GM19328 (cell line): Measurements from ENCODE around the gene UHRF1.
"Not testable (repeated sequence)": the region's sequence is repeated elsewhere in the genome, so short reads cannot be mapped to it uniquely, and the experiment has no call there.

Source experiments
- ATAC-seq: cut with Tn5 transposase; IDR thresholded peaks from one replicate; pipeline ENCODE4 v1.9.1; 2021; ENCODE audit warnings: mild to moderate bottlenecking, moderate library complexity; ENCODE audit not compliant: unreplicated experiment

Gene UHRF1

DNA sequence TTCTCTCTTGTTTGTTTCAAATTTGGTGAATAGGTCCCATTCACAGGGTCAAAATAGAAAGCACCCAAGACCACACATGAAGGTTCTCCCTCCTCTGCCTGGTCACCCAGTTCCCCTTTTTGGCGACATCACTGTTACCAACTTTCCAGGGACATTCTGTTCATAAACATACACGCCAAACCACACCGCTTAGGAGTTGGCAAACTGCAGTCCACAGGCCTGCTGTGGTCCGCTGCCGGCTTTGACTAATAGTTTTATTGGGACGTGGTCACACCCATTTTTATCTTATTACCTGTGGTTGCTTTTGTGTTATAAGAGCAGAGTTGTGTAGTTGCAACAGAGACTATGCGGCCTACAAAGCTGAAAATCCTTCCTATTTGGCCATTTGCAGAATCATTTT lies 24.2 kb downstream of the UHRF1 start:
- ATAC-seq, result no peak

DNA sequence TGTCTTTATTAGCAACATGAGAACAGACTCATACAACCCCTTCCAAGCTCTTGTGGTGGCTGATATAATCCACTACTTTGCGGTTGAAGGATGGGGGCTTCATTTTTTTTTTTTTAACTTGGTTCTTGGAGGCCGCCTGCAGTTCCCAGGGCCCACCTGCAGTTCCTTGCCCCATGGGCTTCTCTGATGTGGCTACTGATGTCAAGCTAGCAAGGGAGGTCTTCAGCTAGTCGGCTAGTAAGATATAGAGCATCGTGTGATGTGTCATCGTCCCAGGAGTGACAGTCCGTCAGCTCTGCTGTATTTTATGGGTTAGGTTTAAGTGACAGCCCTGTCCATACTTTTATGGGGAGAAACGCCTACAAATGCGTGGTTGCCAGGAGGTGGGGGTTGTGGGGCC lies 26.1 kb downstream of the UHRF1 start:
- no peak for ATAC-seq

DNA sequence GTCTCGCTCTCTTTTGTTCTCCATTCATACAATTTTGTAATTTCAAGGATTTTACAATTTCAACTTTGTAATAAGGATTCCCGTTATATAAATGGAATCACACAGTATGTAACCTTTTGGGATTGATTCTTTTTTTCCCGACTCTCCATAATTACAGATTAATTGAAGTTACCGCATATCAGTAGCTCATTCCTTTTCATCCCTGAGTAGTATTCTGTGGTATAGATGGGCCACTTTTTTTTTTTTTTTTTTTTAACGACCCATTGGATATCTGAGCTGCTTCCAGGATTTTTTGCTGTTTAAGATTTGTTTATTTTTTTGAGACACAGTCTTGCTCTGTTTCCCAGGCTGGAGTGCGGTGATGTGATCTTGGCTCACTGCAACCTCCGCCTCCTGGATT lies 27.8 kb downstream of the UHRF1 start:
- ATAC-seq, result no peak

DNA sequence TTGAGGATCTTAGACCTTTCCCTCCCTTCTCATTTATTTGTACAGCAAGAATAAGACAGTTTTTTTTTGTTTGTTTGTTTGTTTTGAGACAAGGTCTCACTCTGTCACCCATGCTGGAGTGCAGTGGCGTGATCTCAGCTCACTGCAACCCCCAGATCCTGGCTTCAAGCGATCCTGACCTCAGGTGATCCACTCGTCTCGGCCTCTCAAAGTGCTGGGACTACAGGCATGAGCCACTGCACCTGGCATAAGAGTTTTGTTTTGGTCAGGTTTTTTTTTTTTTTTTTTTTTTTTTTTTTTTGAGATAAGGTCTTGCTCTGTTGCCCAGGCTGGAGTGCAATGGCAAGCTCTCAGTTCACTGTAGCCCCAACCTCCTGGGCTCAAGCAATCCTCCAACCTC lies 29.2 kb downstream of the UHRF1 start:
- not testable (repeated sequence) for ATAC-seq

DNA sequence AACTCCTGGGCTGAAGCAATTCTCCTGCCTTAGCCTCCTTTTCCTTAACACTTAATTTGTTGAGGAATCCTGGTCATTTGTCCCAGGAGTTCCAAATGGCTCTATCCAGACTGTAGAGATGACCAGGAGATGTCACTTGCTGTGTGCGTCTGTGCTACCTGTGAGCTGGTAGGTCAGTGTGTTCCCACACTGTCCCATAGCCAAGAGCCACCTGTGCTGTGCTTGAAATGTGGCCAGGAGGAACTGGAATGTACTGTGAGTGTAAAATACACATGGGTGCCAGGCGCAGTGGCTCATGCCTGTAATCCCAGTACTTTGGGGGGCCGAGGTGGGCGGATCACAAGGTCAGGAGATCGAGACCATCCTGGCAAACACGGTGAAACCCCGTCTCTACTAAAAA lies 30.2 kb downstream of the UHRF1 start:
- no peak for ATAC-seq

DNA sequence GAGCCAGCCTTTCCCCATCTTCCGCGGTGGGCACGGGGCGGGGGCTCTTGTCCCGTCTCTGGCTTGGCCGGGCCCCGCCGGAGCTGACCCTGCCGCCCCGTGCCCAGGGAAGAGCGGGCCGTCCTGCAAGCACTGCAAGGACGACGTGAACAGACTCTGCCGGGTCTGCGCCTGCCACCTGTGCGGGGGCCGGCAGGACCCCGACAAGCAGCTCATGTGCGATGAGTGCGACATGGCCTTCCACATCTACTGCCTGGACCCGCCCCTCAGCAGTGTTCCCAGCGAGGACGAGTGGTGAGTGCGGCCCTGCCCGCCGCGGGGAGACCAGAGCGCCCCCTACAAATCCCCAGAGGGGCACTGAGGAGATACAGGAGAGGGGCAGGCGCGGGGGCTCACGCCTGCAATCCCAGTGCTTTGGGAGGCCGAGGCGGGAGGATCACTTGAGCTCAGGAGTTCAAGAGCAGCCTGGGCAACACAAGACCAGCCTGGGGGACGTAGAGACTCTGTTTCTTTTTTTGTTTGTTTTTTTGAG lies 32.4 kb downstream of the UHRF1 start:
- not testable (repeated sequence) for ATAC-seq

DNA sequence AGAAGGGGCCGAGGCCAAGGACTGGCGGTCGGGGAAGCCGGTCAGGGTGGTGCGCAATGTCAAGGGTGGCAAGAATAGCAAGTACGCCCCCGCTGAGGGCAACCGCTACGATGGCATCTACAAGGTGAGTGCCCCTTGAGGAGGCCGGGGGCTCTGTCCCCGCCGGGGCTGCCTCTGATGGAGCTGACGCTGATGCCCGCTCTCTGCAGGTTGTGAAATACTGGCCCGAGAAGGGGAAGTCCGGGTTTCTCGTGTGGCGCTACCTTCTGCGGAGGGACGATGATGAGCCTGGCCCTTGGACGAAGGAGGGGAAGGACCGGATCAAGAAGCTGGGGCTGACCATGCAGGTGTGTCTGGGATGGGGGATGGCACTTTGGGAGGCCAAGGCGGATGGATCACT lies 41.3 kb downstream of the UHRF1 start:
- ATAC-seq, result not testable (repeated sequence)

DNA sequence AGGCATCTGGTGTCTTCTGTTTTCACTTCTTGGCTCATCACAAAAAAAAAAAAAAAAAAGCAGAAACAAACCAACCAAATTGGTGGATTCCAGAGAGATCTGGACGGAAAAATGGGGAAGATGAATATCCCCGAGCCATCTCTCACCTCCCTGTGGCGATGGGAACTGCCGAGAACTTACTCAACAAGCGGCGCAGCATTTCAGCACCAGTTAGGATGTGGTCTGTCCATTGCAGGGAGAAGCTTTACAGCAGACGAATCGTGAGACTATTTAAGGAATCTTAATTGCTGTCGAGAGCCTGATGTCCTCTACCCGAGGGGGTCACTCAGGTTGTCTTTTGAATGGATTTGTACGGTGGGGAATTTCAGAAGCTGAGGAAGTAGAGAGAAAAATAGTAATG lies 42.4 kb downstream of the UHRF1 start:
- ATAC-seq, result no peak

DNA sequence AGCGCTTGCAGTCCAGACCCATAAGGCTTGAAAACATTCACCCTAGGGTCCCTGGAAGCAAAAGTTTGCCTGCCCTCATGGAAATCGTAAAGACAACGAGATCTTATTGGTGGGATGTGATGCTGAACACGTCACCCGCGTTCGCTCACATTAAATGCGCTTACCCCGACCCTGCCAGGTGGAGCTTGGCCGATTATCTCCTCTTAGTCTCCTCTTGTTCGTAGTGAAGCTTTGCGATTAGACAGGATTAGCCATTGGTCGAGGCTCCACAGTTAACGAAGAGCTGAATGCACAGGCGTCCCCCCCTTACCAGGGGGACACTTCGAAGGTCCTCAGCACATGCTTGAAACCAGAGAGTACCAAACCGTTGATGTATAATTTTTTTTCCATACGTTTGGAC lies 43.6 kb downstream of the UHRF1 start:
- ATAC-seq, result no peak

DNA sequence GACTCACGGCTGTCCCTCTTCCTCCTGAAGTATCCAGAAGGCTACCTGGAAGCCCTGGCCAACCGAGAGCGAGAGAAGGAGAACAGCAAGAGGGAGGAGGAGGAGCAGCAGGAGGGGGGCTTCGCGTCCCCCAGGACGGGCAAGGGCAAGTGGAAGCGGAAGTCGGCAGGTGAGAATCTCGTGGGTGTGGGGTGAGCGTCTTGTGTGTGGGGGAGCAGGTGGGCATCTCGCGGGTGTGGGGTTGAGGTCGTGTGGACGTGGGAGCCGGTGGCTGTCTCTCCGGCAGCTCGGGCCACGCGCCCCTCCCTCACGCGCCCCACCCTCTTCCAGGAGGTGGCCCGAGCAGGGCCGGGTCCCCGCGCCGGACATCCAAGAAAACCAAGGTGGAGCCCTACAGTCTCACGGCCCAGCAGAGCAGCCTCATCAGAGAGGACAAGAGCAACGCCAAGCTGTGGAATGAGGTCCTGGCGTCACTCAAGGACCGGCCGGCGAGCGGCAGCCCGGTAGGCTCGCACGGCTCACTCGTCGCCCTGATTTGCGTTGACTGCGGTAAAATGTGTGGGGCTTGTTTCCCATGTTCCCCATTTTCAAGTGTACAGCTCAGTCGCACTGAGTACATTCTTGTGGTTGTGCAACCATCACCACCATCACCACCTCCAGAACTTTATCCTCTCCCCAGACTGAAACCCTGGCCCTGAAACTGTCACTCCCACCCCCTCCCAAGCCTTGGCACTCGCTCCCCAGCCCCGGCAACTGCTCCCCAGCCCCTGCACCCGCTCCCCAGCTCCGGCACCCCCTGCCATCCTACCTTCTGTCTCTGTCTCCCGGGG lies 45.2 kb downstream of the UHRF1 start:
- ATAC-seq, result not testable (repeated sequence)

DNA sequence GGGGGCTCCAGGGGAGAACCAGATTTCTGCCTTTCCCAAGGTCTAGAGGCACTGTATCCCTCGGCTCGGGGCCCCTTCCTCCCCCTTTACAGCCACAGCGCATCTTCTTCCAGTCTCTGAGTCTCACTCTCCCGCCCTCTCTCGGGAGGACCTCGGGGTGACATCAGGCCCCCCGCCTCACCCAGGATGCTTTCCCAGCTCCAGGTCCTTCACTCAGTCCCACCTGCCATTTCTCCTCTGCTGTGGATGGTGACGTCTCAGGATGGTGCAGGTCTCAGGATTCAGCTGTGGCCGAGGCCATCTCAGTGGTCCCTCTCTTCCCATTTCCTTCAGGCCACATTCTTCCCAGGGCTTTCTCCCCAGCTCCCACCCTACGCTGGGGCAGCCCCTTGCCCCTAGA lies 46.0 kb downstream of the UHRF1 start:
- no peak for ATAC-seq

DNA sequence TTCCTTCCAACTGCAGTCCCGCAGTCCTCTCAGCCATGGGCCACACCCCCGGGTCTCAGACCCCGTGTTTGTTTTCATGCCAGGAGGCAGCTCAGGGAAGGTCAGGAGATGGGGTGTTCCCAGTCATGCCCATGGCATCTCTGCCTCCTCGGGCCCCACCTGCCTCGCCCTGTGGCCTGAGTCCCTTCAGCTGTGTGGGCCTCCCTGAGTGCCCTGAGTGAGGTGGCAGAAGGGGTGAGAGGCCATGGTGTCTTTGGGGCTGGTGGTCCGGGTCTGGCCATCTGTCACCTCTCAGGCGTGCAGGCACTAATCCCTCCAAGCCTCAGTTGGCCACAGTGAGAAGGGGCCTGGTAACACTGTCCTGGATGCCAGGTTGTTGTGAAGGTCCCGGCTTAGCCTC lies 48.7 kb downstream of the UHRF1 start:
- no peak for ATAC-seq

DNA sequence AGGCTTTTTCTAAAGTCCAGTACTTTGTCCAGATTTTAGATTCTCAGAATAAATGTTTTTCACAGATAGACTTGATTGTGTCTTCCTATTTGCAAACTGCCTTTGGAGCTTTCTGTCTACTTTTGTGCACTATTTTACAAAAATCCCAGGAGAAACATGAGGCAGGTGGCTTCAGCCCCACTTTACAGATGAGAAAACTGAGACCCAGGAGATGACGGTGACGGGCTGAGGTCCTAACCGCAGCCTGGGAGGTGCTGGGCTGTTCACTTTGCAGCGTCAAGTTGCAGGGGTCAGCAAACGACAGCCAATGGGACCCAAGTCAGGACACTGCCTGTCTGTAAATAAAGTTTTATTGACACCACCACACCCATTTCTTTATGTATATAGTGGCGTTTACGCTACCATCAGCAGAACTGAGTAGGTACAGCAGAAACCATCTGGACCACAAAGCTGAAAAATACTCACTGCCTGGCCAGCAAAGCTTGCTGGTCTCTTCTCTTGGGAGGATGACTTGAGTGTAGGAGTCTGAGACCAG lies 52.9 kb downstream of the UHRF1 start:
- no peak for ATAC-seq

DNA sequence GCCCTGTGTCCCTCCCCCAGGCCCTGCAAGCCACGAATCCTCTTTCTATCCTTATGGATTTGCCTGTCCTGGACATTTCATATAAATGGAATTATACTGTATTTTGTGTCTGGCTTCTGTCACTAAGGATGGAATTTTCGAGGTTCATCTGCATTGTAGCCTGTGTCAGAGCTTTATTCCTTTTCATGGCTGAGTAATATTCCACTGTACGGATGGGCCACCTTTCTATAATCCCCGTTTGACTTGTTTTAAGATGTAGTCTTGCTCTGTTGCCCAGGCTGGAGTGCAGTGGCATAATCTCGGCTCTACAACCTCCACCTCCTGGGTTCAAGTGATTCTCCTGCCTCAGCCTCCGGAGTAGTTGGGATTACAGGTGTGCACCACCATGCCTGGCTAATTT lies 55.8 kb downstream of the UHRF1 start:
- no peak for ATAC-seq

DNA sequence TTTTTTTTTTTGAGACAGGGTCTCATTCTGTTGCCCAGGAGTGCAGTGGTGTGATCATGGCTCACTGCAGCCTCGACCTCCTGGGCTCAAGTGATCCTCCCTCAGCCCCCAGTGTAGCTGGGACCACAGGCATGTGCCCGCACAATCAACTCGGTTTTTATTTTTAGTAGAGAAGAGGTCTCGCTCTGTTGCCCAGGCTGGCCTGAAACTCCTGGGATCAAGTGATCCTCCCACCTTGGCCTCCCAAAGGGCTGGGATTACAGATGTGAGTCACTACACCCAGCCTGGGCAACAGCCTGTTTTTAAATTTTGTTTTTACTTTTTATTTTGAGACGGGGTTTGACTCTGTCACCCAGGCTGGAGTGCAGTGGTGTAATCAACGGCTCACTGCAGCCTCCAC lies 57.3 kb downstream of the UHRF1 start:
- no peak for ATAC-seq

DNA sequence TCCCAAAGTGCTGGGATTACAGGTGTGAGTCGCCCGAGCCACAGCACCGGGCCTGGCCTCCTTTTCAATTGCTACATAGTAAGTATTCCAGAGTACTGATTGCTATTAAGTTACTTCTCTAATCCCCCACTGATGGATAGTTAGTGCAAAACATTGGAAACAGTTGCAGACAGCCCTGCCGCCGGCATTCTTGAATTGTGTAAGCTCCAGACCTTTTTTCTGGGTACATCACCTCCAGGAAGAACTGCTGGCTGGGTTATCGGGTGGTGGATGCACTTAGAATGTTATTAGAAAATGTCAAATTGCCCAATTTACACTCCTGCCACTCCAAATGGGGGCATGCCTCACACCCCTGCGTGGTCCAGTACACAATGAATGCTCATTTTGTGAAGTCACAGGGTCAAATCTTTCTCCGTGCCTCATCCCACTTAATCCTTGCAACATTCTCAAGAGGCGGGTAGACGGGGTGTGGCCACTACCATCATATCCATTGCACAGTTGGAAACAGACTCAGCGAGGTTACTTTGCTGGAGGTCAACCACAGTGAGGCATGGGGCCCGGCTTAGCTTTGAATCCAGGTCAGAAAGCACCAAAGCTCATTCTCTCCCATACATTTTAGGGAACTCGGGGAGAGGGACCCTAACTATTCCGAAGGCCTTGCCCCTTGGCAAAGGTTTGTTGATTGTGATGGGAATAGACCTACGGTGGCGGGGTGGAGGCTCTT lies 58.6 kb downstream of the UHRF1 start:
- no peak for ATAC-seq

DNA sequence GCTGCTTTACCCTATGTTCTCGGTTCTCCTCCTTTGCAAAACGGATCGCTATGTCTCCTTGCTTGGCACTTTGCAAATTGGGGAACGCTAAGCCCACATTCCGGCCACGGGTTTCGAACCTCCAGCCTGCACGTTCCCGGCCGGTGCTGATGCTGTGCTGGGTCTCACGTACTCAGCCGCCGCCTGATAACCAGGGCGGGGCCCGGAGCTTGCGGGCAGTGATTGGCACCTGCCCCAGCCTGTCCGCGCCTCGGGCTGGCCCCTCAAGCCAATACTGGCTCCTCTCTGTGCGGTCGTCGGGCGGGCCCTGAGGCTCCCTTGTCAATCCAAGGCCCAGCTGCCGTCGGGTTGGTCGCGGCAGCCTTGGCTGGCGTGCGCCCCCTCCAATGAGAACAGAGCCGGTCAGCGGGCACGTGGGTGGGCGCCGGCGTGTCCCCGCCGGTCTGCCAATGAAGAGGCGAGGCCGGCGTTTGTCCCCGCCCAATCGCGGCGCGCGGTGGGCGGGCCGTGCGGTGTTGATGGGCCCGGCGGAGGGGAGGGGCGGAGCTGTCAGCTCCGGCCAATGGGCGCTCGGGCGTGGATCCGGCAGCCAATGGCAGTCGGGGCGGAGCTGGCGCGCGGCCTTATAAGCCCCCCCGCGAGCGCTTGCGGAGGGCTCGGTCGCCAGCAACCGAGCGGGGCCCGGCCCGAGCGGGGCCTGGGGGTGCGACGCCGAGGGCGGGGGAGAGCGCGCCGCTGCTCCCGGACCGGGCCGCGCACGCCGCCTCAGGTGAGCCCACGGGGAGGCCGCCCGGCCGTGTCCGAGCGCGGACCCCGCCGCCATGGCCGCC lies 59.4 kb downstream of the UHRF1 start, which contains the start of gene KDM4B:
TSS of gene KDM4B (plus strand) at position 652 of the 830 bp plus-strand sequence. CDS start 63,778 bp downstream, outside the sequence.
- peak; percentile 91 for ATAC-seq

DNA sequence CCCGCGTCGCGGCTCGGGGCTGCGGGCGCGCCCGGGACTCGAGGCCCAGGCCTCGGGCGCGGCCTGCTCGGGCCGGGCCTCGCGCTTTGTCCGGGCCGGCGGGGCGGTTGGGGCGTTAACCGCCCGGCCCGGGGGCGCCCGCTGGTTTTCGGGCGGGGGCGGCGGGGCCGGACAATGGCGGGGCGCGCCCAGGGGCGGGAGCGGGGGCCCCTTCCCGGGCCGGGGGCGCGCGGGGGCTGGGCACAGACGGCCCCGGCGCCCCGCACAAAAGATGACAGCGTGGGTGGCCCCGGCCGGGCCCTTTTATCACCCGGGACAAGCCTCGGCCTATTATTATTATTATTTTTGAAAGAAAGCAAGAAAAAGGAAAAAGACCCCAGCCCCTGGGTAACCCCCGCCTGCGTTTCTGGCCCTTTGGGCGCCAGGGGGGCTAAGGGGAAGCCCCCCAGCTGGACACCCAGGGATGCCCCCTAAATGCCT lies 60.0 kb downstream of the UHRF1 start:
- no peak for ATAC-seq

DNA sequence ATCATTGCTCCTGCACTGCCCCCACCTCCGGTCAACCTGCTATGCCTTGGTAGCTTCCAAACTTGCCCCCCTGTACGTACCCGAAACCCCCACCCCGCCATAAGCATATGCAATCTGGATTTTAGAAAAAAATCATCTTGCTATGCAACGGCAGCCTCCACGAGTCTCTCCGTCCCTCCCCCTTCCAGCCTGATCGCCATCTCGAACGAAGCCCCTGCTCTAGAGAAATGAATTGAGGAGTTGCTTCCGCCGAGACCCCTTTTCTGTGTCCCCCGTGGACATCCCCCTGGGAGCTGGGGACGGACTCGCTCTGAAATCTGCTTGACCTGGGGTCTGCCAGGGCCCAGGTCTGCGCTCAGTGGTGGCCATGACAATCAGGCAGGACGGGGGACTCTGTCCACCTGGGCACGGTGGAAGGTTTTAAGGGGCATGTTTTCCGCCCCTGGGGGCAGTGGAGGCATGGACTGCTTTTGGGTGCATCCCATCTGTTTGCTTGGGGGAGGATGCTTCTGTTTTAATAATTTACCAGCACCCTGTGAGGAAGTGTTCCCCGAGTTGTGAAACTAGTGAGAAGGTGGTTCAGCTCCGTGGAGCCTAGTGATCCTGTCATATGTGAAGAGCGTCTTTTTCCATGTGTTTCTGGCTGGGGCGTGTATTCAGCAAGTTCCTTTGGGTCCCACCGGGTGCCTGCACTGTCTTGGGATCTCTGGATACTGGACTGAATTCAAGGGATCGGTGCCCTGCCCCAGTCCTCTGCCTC lies 60.7 kb downstream of the UHRF1 start:
- no peak for ATAC-seq
